ENCODE measurements around the gene CCDC170.

CCDC170 gene

GRCh38 chr6:151592449-151593159, 98.8 kb downstream of the CCDC170 start:
- Mint-ChIP-seq H3K27me3 (ENCODE audit: low read depth) (no peaks in the 10 kb centered on the region), H3K4me1 (ENCODE audit: low read depth) (no peaks in the 10 kb centered on the region), H3K36me3 (ENCODE audit: low read depth) (no peaks in the 10 kb centered on the region), H3K4me3 (no peak overlapping the region), H3K27ac (no peak overlapping the region), H3K9me3 (peaks cover 5% of the 10 kb centered on the region)

DNA sequence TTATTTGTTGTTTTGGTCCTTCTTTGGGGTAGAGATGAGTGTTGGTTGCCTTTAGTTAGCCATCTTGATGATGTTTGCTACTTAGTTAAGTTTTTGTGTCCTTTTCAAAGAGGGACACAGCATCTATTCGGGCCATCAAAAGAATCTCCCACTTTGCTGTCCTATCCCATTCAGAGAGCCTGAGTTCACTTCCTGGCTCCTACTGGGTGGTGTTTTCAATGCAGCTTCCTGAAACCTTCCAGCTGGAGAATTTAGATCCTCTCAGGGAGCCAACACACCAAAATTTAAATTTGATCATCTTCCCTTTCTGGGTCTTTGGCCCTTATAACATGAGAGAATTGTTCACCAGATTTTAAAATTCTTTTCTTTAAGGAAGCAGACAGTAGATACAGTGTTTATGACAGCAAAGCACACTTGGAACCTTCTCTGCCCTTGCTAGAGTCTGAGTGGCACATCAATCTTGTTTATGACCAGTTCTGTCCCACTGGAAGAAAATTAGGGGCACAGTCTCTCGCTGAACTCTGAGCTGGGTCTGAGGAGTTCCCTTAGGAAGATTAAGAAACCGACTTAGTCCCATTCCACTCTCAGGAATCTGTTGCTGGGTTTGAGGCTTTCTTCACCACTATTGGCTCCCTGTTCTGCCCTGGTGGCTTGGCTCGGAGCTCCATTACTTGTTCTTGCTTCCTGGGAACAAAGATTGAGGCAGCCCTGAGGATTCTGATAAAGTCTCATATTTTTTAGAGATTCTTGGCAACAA, 115.5 kb downstream of the CCDC170 start:
- H3K36me3 Mint-ChIP-seq (ENCODE audit: low read depth): no peaks in the 10 kb centered on the region
- H3K4me3 Mint-ChIP-seq: no peak overlapping the region
- H3K27me3 Mint-ChIP-seq (ENCODE audit: low read depth): peaks cover 5% of the 10 kb centered on the region
- no peaks in the 10 kb centered on the region for H3K9me3 Mint-ChIP-seq
- H3K4me1 Mint-ChIP-seq (ENCODE audit: low read depth): no peaks in the 10 kb centered on the region
- H3K27ac Mint-ChIP-seq: no peak overlapping the region

DNA sequence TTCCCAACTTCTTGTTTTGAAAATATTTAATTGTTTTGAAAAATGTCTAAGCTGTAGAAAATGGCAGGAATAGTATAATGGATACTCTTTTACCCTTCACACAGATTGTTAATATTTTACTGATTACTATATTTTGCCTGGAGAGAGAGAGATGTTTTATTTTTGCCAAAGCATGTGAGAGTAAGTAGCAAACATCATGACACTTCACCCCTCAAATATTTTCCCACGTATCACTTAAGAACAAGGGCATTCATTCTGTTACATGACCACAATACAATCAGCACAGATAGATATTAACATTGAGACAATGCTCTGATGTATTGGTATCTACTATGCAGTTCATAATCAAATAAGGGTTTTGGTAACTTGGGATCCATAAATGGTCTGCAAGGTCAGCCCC, 116.5 kb downstream of the CCDC170 start:
- Mint-ChIP-seq H3K36me3 (ENCODE audit: low read depth) (no peaks in the 10 kb centered on the region), H3K27me3 (ENCODE audit: low read depth) (peaks cover 4% of the 10 kb centered on the region), H3K4me3 (no peak overlapping the region), H3K9me3 (no peaks in the 10 kb centered on the region), H3K4me1 (ENCODE audit: low read depth) (no peaks in the 10 kb centered on the region), H3K27ac (no peak overlapping the region)

DNA sequence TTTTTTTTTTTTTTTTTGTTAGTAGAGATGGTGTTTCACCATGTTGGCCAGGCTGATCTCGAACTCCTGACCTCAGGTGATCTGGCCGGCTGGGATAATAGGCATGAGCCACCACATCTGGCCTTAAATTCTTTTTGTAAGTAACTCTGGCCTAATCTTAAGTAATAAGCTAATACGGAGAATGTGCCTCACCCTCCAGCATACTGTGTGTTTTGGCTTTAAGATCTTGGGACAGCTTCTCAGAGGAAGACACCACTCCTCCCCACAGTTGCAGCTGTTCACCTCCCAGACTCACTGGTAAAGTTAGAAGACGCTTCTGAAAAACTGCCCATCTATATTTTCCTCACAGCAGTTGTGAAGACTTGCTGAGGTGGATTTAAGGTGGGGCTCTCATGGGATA, 120.8 kb downstream of the CCDC170 start:
- Mint-ChIP-seq H3K27me3 (ENCODE audit: low read depth) (peaks cover 8% of the 10 kb centered on the region), H3K36me3 (ENCODE audit: low read depth) (no peaks in the 10 kb centered on the region), H3K4me3 (no peak overlapping the region), H3K4me1 (ENCODE audit: low read depth) (no peaks in the 10 kb centered on the region), H3K27ac (no peak overlapping the region), H3K9me3 (no peaks in the 10 kb centered on the region)

- H3K27ac Mint-ChIP-seq: no peak overlapping the region
- no peak overlapping the region for H3K4me3 Mint-ChIP-seq
- no peaks in the 10 kb centered on the region for H3K4me1 Mint-ChIP-seq (ENCODE audit: low read depth)
- H3K27me3 Mint-ChIP-seq (ENCODE audit: low read depth): peaks cover 13% of the 10 kb centered on the region
- no peaks in the 10 kb centered on the region for H3K36me3 Mint-ChIP-seq (ENCODE audit: low read depth)
- no peaks in the 10 kb centered on the region for H3K9me3 Mint-ChIP-seq
Measured at GRCh38 chr6:151616091-151616513, 122.3 kb downstream of the CCDC170 start.

DNA sequence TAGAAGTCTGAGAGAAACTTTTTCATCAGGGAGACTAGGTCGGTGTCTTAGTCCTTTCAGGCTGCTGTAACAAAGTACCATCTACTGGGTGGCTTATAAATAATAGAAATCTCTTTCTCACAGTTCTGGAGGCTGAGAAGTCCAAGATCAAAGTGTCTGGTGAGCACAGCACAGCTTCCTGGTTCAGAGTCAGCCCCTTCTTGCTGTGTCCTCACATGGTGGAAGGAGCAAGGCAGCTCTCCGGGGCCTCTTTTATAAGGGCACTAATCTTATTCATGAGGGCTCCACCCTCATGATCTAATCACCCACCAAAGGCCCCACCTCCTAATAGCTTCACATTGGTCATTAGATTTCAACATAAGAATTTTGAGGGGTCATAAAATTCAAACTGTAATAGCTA, 122.8 kb downstream of the CCDC170 start:
- Mint-ChIP-seq H3K9me3 (no peaks in the 10 kb centered on the region), H3K27ac (no peak overlapping the region), H3K27me3 (ENCODE audit: low read depth) (peaks cover 13% of the 10 kb centered on the region), H3K4me3 (no peak overlapping the region), H3K36me3 (ENCODE audit: low read depth) (no peaks in the 10 kb centered on the region), H3K4me1 (ENCODE audit: low read depth) (no peaks in the 10 kb centered on the region)

DNA sequence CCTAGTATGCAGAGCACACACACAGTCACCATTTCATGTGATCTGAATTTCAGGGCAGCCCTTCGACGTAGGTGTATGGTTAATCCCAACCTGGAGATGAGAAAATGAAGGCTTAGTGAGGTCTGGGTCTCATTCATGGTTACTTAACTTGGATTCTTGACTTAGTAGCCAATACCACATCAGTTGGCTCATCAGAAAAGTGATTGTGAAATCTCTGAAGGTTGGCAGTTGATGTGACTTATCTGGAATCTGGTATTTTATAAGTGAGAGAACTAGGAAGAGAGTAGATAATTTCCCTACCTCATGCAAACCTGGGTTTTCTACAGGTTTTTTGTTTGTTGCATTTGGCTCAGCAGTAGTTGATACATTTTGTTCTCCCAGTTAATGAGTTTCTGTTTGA, 123.7 kb downstream of the CCDC170 start:
- no peak overlapping the region for H3K27ac Mint-ChIP-seq
- no peaks in the 10 kb centered on the region for H3K9me3 Mint-ChIP-seq
- H3K4me3 Mint-ChIP-seq: no peak overlapping the region
- no peaks in the 10 kb centered on the region for H3K4me1 Mint-ChIP-seq (ENCODE audit: low read depth)
- H3K36me3 Mint-ChIP-seq (ENCODE audit: low read depth): no peaks in the 10 kb centered on the region
- H3K27me3 Mint-ChIP-seq (ENCODE audit: low read depth): peaks cover 13% of the 10 kb centered on the region

- Mint-ChIP-seq H3K9me3 (no peaks in the 10 kb centered on the region), H3K4me1 (ENCODE audit: low read depth) (no peaks in the 10 kb centered on the region), H3K36me3 (ENCODE audit: low read depth) (no peaks in the 10 kb centered on the region), H3K4me3 (no peak overlapping the region), H3K27ac (no peak overlapping the region), H3K27me3 (ENCODE audit: low read depth) (peaks cover 13% of the 10 kb centered on the region)
Measured at GRCh38 chr6:151618717-151619116, 124.9 kb downstream of the CCDC170 start.

GRCh38 chr6:151620179-151620578, 126.4 kb downstream of the CCDC170 start:
- no peak overlapping the region for H3K27ac Mint-ChIP-seq
- no peaks in the 10 kb centered on the region for H3K36me3 Mint-ChIP-seq (ENCODE audit: low read depth)
- H3K27me3 Mint-ChIP-seq (ENCODE audit: low read depth): peaks cover 13% of the 10 kb centered on the region
- H3K4me1 Mint-ChIP-seq (ENCODE audit: low read depth): no peaks in the 10 kb centered on the region
- no peak overlapping the region for H3K4me3 Mint-ChIP-seq
- no peaks in the 10 kb centered on the region for H3K9me3 Mint-ChIP-seq

DNA sequence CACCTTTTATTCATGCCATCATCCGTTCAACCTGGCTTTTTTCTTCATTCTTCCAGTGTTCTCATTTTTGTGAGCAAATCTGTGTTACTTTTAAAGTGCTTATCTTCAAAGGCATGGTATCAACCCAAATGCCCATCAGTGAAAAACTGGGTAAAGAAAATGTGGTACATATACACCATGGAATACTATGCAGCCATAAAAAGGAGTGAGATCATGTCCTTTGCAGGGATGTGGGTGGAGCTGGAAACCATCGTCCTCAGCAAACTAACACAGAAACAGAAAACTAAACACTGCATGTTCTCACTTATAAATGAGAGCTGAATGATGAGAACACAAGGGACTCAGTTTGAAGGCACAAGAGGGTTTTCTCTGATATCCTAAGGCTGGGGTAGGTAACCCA, 130.3 kb downstream of the CCDC170 start:
- Mint-ChIP-seq H3K9me3 (no peaks in the 10 kb centered on the region), H3K27me3 (ENCODE audit: low read depth) (peaks cover 5% of the 10 kb centered on the region), H3K4me3 (no peak overlapping the region), H3K4me1 (ENCODE audit: low read depth) (peaks cover 3% of the 10 kb centered on the region), H3K27ac (no peak overlapping the region), H3K36me3 (ENCODE audit: low read depth) (no peaks in the 10 kb centered on the region)

DNA sequence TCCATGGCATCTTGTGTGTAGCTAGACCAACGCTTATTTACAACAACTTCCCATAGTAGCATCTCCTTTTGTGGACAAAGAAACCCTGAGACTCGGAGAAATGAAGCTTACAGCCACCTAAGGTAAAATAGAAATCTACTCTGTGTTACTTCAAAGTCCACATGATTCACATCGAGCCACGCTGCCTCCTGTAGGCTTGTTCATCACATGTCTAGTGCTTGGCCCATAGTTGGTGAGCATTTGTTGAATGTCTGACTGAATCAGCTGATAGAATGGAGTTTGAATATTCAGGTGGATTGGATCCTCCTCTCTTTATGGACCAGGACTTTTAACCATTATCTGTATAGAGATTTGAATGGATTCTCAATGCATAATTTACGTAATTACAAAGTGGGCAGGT, 130.7 kb downstream of the CCDC170 start:
- H3K4me1 Mint-ChIP-seq (ENCODE audit: low read depth): peaks cover 3% of the 10 kb centered on the region
- no peaks in the 10 kb centered on the region for H3K9me3 Mint-ChIP-seq
- no peak overlapping the region for H3K4me3 Mint-ChIP-seq
- H3K27me3 Mint-ChIP-seq (ENCODE audit: low read depth): peaks cover 5% of the 10 kb centered on the region
- no peak overlapping the region for H3K27ac Mint-ChIP-seq
- no peaks in the 10 kb centered on the region for H3K36me3 Mint-ChIP-seq (ENCODE audit: low read depth)

DNA sequence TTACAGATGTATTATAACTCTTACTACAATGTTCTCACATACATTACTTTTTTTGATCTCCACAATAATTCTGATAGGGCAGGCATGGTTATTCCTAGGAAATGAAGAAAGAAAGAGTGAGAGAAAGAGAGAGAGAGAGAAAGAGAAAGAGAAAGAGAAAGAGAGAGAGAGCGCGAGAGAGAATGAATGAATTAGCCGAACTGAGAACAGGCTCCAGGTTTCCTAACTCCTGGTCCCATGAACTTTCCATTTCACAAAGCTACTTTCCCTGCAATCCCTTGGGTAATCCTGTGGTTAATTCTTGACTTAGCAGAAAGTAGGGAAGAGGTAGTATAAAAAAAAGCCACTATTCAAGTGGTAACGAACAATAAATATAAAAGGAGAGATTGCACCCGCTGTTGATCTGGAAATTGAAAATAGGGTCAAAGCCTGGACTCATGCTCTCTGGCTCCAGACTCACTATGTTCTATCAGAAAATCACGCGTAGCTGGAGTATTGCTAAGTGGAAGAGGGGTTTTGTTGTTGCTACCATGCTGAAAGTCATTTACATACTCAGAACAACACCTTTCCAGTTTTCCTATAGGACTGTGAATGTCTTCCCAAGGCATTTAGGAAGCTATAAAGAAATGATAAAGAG, 131.2 kb downstream of the CCDC170 start:
- Mint-ChIP-seq H3K36me3 (ENCODE audit: low read depth) (no peaks in the 10 kb centered on the region), H3K9me3 (no peaks in the 10 kb centered on the region), H3K27ac (no peak overlapping the region), H3K4me1 (ENCODE audit: low read depth) (peaks cover 3% of the 10 kb centered on the region), H3K27me3 (ENCODE audit: low read depth) (peaks cover 3% of the 10 kb centered on the region), H3K4me3 (no peak overlapping the region)

GRCh38 chr6:151627689-151628444, 134.1 kb downstream of the CCDC170 start:
- Mint-ChIP-seq H3K4me3 (no peak overlapping the region), H3K27ac (no peak overlapping the region), H3K27me3 (ENCODE audit: low read depth) (no peaks in the 10 kb centered on the region), H3K36me3 (ENCODE audit: low read depth) (no peaks in the 10 kb centered on the region), H3K4me1 (ENCODE audit: low read depth) (peaks cover 3% of the 10 kb centered on the region), H3K9me3 (no peaks in the 10 kb centered on the region)

GRCh38 chr6:151629791-151630190, 136.0 kb downstream of the CCDC170 start:
- H3K36me3 Mint-ChIP-seq (ENCODE audit: low read depth): no peaks in the 10 kb centered on the region
- no peaks in the 10 kb centered on the region for H3K27me3 Mint-ChIP-seq (ENCODE audit: low read depth)
- H3K9me3 Mint-ChIP-seq: no peaks in the 10 kb centered on the region
- peaks cover 3% of the 10 kb centered on the region for H3K4me1 Mint-ChIP-seq (ENCODE audit: low read depth)
- no peak overlapping the region for H3K27ac Mint-ChIP-seq
- H3K4me3 Mint-ChIP-seq: no peak overlapping the region
